Measurements from ENCODE around the gene INSYN1. TPM values are rescaled to one million over a fixed set of nuclear protein-coding genes. Genes with fewer than 3 reads are reported as not detected.
"Not testable (repeated sequence)": the region's sequence is repeated elsewhere in the genome, so short reads cannot be mapped to it uniquely, and the experiment has no call there.

INSYN1 gene
- total and polyA plus RNA-seq, 10 of the 15 experiments (the other 5 are each of a cell fraction or from before 2014, with no cell fraction given) = not detected

- H3K9ac ChIP-seq (ENCODE audit: control insufficient read depth, insufficient read depth, low read length) = no peak overlapping the region
- H3K27ac ChIP-seq (ENCODE audit: control insufficient read depth, insufficient read depth) = no peak overlapping the region
- no peaks in the 10 kb centered on the region for H3K36me3 ChIP-seq (ENCODE audit: control insufficient read depth in 2 of 2, insufficient read depth in 2 of 2, low read length in 1 of 2)
- no peak for DNase-seq (ENCODE audit: low read depth, low spot score)
- H4K20me1 ChIP-seq (ENCODE audit: control insufficient read depth, insufficient read depth) = no peaks in the 10 kb centered on the region
- intact Hi-C loops (cut with micrococcal nuclease; ENCODE audit: unreplicated experiment) (no loop called here), in situ Hi-C loops (cut with MboI) (no loop called here)
- H3K79me2 ChIP-seq (ENCODE audit: control insufficient read depth, insufficient read depth, low read length) = no peaks in the 10 kb centered on the region
- ChIA-PET POLR2A (no interaction called here), RAD21 (ENCODE audit: unreplicated experiment) (no interaction called here), SMC1A (ENCODE audit: uncharacterized antibody, unreplicated experiment) (interaction anchor here (1.1 kb wide), 1 partner anchor 330 kb away, joined by 3 read pairs; no protein-coding TSS in a partner anchor), CTCF (no interaction called here)
- H2AFZ ChIP-seq (ENCODE audit: control insufficient read depth, low read depth, low read length) = no peak overlapping the region
- H3K4me3 ChIP-seq = no peak overlapping the region
- WGBS (ENCODE audit: insufficient coverage, insufficient replicate concordance, low lambda C conversion rate, missing lambda C conversion rate) = 3% methylated on average over 6 of the region's 6 CpGs
- BruUV-seq (replicated peaks) = no TSS peak
- no peak overlapping the region for H3K4me2 ChIP-seq (ENCODE audit: control insufficient read depth, insufficient read depth)
- H3K4me1 ChIP-seq (ENCODE audit: control insufficient read depth, insufficient read depth, low read length) = no peaks in the 10 kb centered on the region
- no peaks in the 10 kb centered on the region for H3K9me3 ChIP-seq (replicated peaks; ENCODE audit: control insufficient read depth, insufficient read depth, low read length)
- FAIRE-seq = no peak
- H3K27me3 ChIP-seq (replicated peaks in 1 of 2; ENCODE audit: control insufficient read depth in 2 of 2, insufficient read depth in 2 of 2, low read length in 1 of 2) = peaks cover 0 to 3% of the 10 kb centered on the region in 2 experiments; a peak in 1 of 4 replicates
- ATAC-seq = no peak
- TF ChIP-seq NBN (IDR thresholded peaks at IDR 0.05) = no peak
- peak; percentile 29 for TF ChIP-seq SIX5 (IDR thresholded peaks at IDR 0.05; ENCODE audit: low read depth, low read length, severe bottlenecking)
Observed at GRCh38 chr15:73794443-73795133, 41.4 kb upstream of the INSYN1 start.

DNA sequence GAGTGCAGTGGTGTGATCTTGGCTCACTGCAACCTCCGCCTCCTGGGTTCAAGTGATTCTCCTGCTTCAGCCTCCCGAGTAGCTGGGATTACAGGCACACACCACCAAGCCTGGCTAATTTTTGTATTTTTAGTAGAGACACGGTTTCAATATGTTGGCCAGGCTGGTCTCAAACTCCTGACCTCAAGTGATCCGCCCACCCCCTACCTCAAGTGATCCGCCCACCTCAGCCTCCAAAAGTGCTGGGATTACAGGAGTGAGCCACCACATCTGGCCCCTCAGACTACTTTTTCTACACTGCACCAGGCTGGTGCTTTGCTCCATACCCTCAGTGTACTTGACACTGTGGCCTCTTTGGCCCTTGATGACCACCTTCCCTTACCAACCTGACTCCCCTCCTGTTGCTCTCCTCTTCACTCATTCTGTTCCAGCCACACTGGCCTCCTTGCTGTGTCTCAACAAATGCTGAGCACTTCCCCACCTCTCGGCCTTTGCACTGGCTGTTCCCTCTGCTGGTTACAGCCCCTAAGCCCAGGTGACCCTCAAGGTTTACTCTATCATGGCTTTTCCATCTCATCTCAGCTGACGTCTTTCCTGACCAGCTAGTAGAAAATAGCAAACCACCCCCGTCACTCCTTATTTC is 39.9 kb upstream of the INSYN1 start:
- RAD21 ChIA-PET (ENCODE audit: unreplicated experiment); H3K36me3 ChIP-seq (ENCODE audit: control insufficient read depth in 2 of 2, insufficient read depth in 2 of 2, low read length in 1 of 2); H3K4me2 ChIP-seq (ENCODE audit: control insufficient read depth, insufficient read depth); H2AFZ ChIP-seq (ENCODE audit: control insufficient read depth, low read depth, low read length); in situ Hi-C loops (cut with MboI); H3K27me3 ChIP-seq (replicated peaks in 1 of 2; ENCODE audit: control insufficient read depth in 2 of 2, insufficient read depth in 2 of 2, low read length in 1 of 2); H4K20me1 ChIP-seq (ENCODE audit: control insufficient read depth, insufficient read depth); H3K9ac ChIP-seq (ENCODE audit: control insufficient read depth, insufficient read depth, low read length); FAIRE-seq; BruUV-seq (replicated peaks); intact Hi-C loops (cut with micrococcal nuclease; ENCODE audit: unreplicated experiment); H3K79me2 ChIP-seq (ENCODE audit: control insufficient read depth, insufficient read depth, low read length); DNase-seq (ENCODE audit: low read depth, low spot score); H3K9me3 ChIP-seq (replicated peaks; ENCODE audit: control insufficient read depth, insufficient read depth, low read length); CTCF ChIA-PET; H3K4me1 ChIP-seq (ENCODE audit: control insufficient read depth, insufficient read depth, low read length); H3K27ac ChIP-seq (ENCODE audit: control insufficient read depth, insufficient read depth); H3K4me3 ChIP-seq; ATAC-seq: not testable (repeated sequence)
- 31% methylated on average over 8 of the region's 8 CpGs for WGBS (ENCODE audit: insufficient coverage, insufficient replicate concordance, low lambda C conversion rate, missing lambda C conversion rate)
- ChIA-PET SMC1A (ENCODE audit: uncharacterized antibody, unreplicated experiment) (interaction anchor here (1.1 kb wide), 1 partner anchor 328 kb away, joined by 3 read pairs; no protein-coding TSS in a partner anchor), POLR2A (interaction anchor here (0.5 kb wide), 1 partner anchor 213 kb away, joined by 3 read pairs; no protein-coding TSS in a partner anchor)

All from GM12878 (cell line).